ENCODE results near the gene FLT3LG.
"Not testable (repeated sequence)": the region's sequence is repeated elsewhere in the genome, so short reads cannot be mapped to it uniquely, and the experiment has no call there.

Gene FLT3LG

DNA sequence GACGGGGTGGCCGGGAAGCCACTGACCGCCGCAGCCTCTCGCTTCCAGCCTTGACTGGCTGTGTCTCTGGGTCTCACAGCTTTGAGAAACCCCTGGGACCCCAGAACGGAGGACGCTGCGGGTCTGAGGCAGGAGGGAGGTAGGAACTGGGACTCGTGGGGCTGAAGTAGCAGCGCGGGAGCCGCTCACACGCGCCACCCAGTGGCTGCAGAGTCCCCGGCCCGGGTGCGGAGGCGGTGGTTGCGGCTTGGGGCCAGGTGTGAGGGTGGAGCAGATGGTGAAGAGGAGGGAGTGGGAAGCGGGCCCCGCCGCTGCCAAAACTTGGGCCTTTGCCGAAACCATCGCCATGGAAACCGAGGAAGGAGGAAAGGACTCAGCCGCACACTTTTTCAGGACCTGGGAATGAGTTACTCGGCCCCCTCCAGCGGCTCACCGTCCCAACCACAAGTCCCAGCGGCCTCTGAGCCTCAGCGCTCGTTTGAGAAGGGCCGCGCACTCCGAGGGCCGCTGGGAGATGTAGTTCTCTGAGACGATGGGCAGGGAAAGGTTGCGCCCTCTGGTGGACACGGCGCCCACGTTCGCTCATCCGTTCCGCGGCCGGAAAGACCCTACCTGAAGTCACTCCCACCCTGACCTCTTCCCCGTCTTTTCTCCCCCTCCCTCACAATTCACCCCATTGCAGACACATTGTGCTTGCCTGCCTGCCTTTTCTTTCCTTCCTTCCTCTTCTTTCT, 30.5 kb upstream of the FLT3LG start:
- in situ Hi-C loops (cut with MboI; ENCODE audit: low pct_unique_long_range_greater_than_20kb, low sequenced_read_pairs, unreplicated experiment), result no loop called here
- DNase-seq (ENCODE audit: low spot score), result peak; percentile 94
- TF ChIP-seq, protein P1, sequence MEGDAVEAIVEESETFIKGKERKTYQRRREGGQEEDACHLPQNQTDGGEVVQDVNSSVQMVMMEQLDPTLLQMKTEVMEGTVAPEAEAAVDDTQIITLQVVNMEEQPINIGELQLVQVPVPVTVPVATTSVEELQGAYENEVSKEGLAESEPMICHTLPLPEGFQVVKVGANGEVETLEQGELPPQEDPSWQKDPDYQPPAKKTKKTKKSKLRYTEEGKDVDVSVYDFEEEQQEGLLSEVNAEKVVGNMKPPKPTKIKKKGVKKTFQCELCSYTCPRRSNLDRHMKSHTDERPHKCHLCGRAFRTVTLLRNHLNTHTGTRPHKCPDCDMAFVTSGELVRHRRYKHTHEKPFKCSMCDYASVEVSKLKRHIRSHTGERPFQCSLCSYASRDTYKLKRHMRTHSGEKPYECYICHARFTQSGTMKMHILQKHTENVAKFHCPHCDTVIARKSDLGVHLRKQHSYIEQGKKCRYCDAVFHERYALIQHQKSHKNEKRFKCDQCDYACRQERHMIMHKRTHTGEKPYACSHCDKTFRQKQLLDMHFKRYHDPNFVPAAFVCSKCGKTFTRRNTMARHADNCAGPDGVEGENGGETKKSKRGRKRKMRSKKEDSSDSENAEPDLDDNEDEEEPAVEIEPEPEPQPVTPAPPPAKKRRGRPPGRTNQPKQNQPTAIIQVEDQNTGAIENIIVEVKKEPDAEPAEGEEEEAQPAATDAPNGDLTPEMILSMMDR (IDR thresholded peaks at IDR 0.05; ENCODE audit: extremely low read depth, insufficient read depth, missing control alignments), result peak; percentile 96

GRCh38 chr19:49444100-49444700, 29.8 kb upstream of the FLT3LG start:
- in situ Hi-C loops (cut with MboI; ENCODE audit: low pct_unique_long_range_greater_than_20kb, low sequenced_read_pairs, unreplicated experiment); DNase-seq (ENCODE audit: low spot score): not testable (repeated sequence)

- no peak for DNase-seq (ENCODE audit: low spot score)
- in situ Hi-C loops (cut with MboI; ENCODE audit: low pct_unique_long_range_greater_than_20kb, low sequenced_read_pairs, unreplicated experiment), result no loop called here
- TF ChIP-seq, protein P1 (IDR thresholded peaks at IDR 0.05; ENCODE audit: extremely low read depth, insufficient read depth, missing control alignments), result no peak
Observed at GRCh38 chr19:49445997-49446396, 28.0 kb upstream of the FLT3LG start.

DNA sequence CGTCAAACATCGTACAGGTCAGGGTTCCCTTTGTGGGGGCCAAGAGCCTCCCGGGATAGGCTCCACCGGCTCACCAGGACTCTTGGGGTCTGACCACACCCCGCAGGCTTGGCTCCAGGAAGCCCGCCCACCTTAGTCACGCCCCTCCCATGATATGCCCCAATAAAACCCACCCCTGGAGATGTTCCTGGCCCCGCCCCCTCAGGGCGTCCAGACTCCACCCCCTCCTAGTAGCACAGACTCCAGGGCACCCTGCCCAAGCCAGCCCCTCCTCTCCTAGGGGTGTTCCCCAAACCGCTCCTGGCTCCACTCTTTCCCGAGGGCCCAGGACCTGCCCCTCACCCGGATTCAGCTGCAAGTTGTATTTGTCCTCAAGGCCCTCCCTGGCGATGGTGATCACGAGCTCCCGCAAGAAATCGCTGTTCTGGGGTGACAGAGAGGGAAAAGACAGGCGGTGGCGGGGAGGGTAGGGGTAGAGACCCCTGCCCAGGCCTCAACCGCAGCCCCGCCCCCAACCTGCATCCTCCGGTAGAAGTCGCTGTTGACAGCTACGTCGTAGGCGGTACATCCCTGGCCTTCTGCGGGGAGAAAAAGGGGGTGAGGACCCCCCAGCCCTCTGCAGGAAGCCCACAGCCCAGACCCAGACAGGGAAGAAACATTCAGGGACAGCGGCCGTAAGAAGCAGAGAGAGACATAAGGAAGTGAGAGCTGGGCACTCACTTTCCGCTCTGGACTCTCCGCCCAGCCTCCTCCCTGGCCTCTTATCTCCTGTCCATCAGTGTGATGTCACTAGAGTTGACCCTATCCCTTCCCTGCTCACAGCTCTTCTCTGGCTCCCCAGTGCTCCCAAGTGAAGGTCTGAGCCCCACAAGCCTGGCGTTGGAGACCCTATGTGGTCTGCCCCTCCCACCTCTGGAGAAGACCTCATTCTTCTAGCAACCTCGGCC, 26.3 kb upstream of the FLT3LG start:
- in situ Hi-C loops (cut with MboI; ENCODE audit: low pct_unique_long_range_greater_than_20kb, low sequenced_read_pairs, unreplicated experiment), result no loop called here
- DNase-seq (ENCODE audit: low spot score), result peak; percentile 13
- TF ChIP-seq, protein P1 (IDR thresholded peaks at IDR 0.05; ENCODE audit: extremely low read depth, insufficient read depth, missing control alignments), result no peak

DNA sequence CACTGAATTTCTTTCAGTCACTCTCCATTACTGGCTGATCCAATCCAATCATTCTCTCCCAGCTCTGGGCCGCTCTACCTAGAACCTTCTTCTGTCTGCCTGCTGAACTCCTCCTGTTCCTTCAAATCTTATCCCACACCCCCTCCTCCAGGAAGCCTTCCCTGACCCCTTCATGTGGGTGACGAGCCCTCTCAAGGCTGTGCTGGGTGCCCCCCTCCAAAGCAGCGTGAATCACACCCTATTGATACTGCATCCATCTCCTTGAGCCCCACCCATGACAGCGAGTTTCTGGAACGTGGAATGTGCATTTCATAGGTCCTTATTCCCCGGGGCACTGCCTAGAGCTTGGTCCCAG, 25.6 kb upstream of the FLT3LG start:
- TF ChIP-seq, protein P1 (IDR thresholded peaks at IDR 0.05; ENCODE audit: extremely low read depth, insufficient read depth, missing control alignments), result no peak
- in situ Hi-C loops (cut with MboI; ENCODE audit: low pct_unique_long_range_greater_than_20kb, low sequenced_read_pairs, unreplicated experiment), result no loop called here
- DNase-seq (ENCODE audit: low spot score), result no peak

GRCh38 chr19:49450405-49450804, 23.6 kb upstream of the FLT3LG start:
- TF ChIP-seq, protein P1 (IDR thresholded peaks at IDR 0.05; ENCODE audit: extremely low read depth, insufficient read depth, missing control alignments), result no peak
- in situ Hi-C loops (cut with MboI; ENCODE audit: low pct_unique_long_range_greater_than_20kb, low sequenced_read_pairs, unreplicated experiment), result no loop called here
- DNase-seq (ENCODE audit: low spot score), result no peak
